Measurements from ENCODE around the gene SMIM10L1. TPM values are rescaled to one million over a fixed set of nuclear protein-coding genes. Genes with fewer than 3 reads are reported as not detected.

Gene SMIM10L1
- total and polyA plus RNA-seq, 2 of the 8 experiments (the other 6 are each of a cell fraction or from before 2014, with no cell fraction given) = 3.7 to 14.2 TPM

- no peak overlapping the region for H3K23ac ChIP-seq (ENCODE audit: insufficient read length)
- H2BK120ac ChIP-seq (replicated peaks; ENCODE audit: low read depth, low read length) = no peak overlapping the region
- no peak overlapping the region for H2BK20ac ChIP-seq (ENCODE audit: low read length)
- H3K79me2 ChIP-seq (ENCODE audit: control insufficient read depth in 1 of 2, insufficient read depth in 2 of 2, low read length in 2 of 2) = no peaks in the 10 kb centered on the region
- no peak overlapping the region for H2BK12ac ChIP-seq (ENCODE audit: low read depth, low read length)
- no peak overlapping the region for H3K14ac ChIP-seq (ENCODE audit: insufficient read length)
- no peak overlapping the region for H3K9ac ChIP-seq (replicated peaks in 1 of 4; ENCODE audit: extremely low read depth in 1 of 4, low read depth in 3 of 4, low read length in 3 of 4)
- H3K4me3 ChIP-seq (ENCODE audit: extremely low read depth in 1 of 4, insufficient read depth in 2 of 4, low read depth in 3 of 4, low read length in 4 of 4) = no peak overlapping the region
- no peak overlapping the region for H4K91ac ChIP-seq (replicated peaks; ENCODE audit: insufficient read length, low read length)
- no peak overlapping the region for H4K5ac ChIP-seq (ENCODE audit: insufficient read length, low read depth, low read length)
- no peak overlapping the region for H3K18ac ChIP-seq (ENCODE audit: extremely low read depth, low read length)
- H3K9me3 ChIP-seq (ENCODE audit: insufficient read depth in 2 of 2, low read depth in 1 of 2, low read length in 1 of 2) = peaks cover 0 to 5% of the 10 kb centered on the region in 2 experiments; a peak in 2 of 4 replicates
- ChIA-PET POLR2A (ENCODE audit: partially characterized antibody) (no interaction called here), CTCF (ENCODE audit: partially characterized antibody) (interaction anchor here (1.3 kb wide), 1 partner anchor 33 kb away, joined by 4 read pairs; the partner anchor contains the start of gene SMIM10L1)
- H2AK5ac ChIP-seq (ENCODE audit: low read depth, low read length) = no peak overlapping the region
- H3K36me3 ChIP-seq (ENCODE audit: control insufficient read depth in 2 of 4, insufficient read depth in 4 of 4, low read length in 3 of 4) = no peaks in the 10 kb centered on the region
- H3K4me2 ChIP-seq (ENCODE audit: insufficient read depth in 1 of 2, low read depth in 2 of 2, low read length in 2 of 2) = no peak overlapping the region
- no peak overlapping the region for H3K56ac ChIP-seq (replicated peaks; ENCODE audit: insufficient read length, low read depth, low read length)
- no peaks in the 10 kb centered on the region for H3K79me1 ChIP-seq (ENCODE audit: low read depth, low read length)
- H3K27me3 ChIP-seq (replicated peaks in 1 of 4; ENCODE audit: control insufficient read depth in 3 of 4, extremely low read depth in 1 of 4, insufficient read depth in 3 of 4, low read length in 3 of 4) = no peaks in the 10 kb centered on the region
- H3K4ac ChIP-seq (replicated peaks; ENCODE audit: insufficient read length, low read depth, low read length) = no peak overlapping the region
- DNase-seq (ENCODE audit: low read depth in 1 of 2, low spot score in 2 of 2) (no peak), FAIRE-seq (no peak)
- H3K27ac ChIP-seq (ENCODE audit: low read depth, low read length) = no peak overlapping the region
- H4K20me1 ChIP-seq (replicated peaks in 1 of 2; ENCODE audit: control insufficient read depth in 1 of 2, insufficient read depth in 2 of 2, low read length in 2 of 2) = no peaks in the 10 kb centered on the region
- WGBS, 2 experiments (ENCODE audit: extremely low coverage in 1 of 2, insufficient coverage in 1 of 2, insufficient read length in 1 of 2, insufficient replicate concordance in 2 of 2, low coverage in 1 of 2, low lambda C conversion rate in 2 of 2, missing lambda C conversion rate in 1 of 2) = 93% methylated on average over 3 of the region's 3 CpGs; no CpG with 5 or more reads in 1 of the 2 experiments
- H2BK15ac ChIP-seq (ENCODE audit: low read length) = no peak overlapping the region
- H4K8ac ChIP-seq (ENCODE audit: extremely low read depth, insufficient read depth, low read length) = no peak overlapping the region
- H2AFZ ChIP-seq (ENCODE audit: low read length) = no peak overlapping the region
- no peak overlapping the region for H2BK5ac ChIP-seq (ENCODE audit: low read depth, low read length)
- H3K4me1 ChIP-seq (replicated peaks in 1 of 4; ENCODE audit: control insufficient read depth in 3 of 4, insufficient read depth in 4 of 4, low read length in 3 of 4) = no peaks in the 10 kb centered on the region; a peak in 2 of 7 replicates
- H3K23me2 ChIP-seq (ENCODE audit: low read depth, low read length) = no peaks in the 10 kb centered on the region; the same call in 1 of the 2 replicates
- TF ChIP-seq KDM1A (IDR thresholded peaks at IDR 0.05; ENCODE audit: borderline replicate concordance, low read length) = peak; percentile 47; the same call in 1 of the 2 replicates
- TF ChIP-seq POLR2A (IDR thresholded peaks at IDR 0.05; ENCODE audit: control extremely low read depth in 1 of 2, low read depth in 2 of 2, low read length in 2 of 2) = no peak
- TF ChIP-seq SAP30 (IDR thresholded peaks at IDR 0.05; ENCODE audit: insufficient read depth, insufficient replicate concordance, low read length) = no peak
- no peak for TF ChIP-seq BCL11A (IDR thresholded peaks at IDR 0.05; ENCODE audit: low read depth in 2 of 2, low read length in 2 of 2)
These were observed 33.2 kb downstream of the SMIM10L1 start for GRCh38 chr12:11204173-11204572.
